ENCODE results near the gene PSMA4.

PSMA4 gene

DNA sequence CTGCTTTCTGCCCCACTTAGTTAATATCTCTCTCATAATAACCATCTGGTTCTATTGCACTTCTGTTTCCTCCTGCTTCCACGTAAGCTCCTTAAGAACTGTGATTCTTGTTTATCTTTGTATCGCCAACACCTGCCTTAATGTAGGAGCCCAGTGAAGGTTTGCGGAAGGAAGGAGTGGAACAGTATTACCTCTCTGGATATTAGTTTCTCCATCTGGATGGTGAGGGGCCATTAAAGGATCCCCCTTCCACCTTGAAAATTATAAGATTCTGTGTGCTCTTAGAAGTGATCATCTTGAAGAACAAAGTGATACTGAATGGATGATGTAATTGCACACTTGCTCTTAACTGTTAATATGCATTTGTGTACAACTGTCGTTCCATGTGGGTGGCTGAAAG lies 27.3 kb downstream of the PSMA4 start:
- no peak overlapping the region for H3K4me3 ChIP-seq (ENCODE audit: low read depth, low read length)
- no peaks in the 10 kb centered on the region for H3K9me3 ChIP-seq (ENCODE audit: control insufficient read depth, insufficient read depth, low read depth, low read length)
- POLR2A ChIA-PET: interaction anchor here (0.9 to 5.2 kb wide), 2 partner anchors 10 to 27 kb away, joined by 3 to 78 read pairs; partner anchors contain the start of gene PSMA4
- H3K27ac ChIP-seq (ENCODE audit: extremely low read depth, low read depth, low read length): no peak overlapping the region
- CTCF ChIA-PET: interaction anchor here (0.6 to 1.6 kb wide), 3 partner anchors 33 to 141 kb away, joined by 3 to 4 read pairs (median 3); no protein-coding TSS in a partner anchor
- peaks cover 15% of the 10 kb centered on the region for H3K4me1 ChIP-seq (ENCODE audit: control insufficient read depth, insufficient read depth, low read length)
- H3K36me3 ChIP-seq (ENCODE audit: control insufficient read depth in 2 of 2, insufficient read depth in 1 of 2, low read length in 2 of 2): no peaks in the 10 kb centered on the region
- TF ChIP-seq ZNF324 (tag by site-specific recombination; IDR thresholded peaks at IDR 0.05) (no peak), YY2 (tag by site-specific recombination; IDR thresholded peaks at IDR 0.05) (no peak), ZNF292 (tag by site-specific recombination; IDR thresholded peaks at IDR 0.05; ENCODE audit: borderline replicate concordance, low read depth) (no peak), ZNF341 (tag by site-specific recombination; IDR thresholded peaks at IDR 0.05; ENCODE audit: low read depth) (no peak), ZNF521 (tag by site-specific recombination; IDR thresholded peaks at IDR 0.05) (no peak), KLF9 (tag by site-specific recombination; IDR thresholded peaks at IDR 0.05; ENCODE audit: low read depth) (no peak), GLIS2 (tag by site-specific recombination; IDR thresholded peaks at IDR 0.05) (no peak), ZNF335 (tag by site-specific recombination; conservative IDR thresholded peaks at IDR 0.05) (no peak), MZF1 (tag by site-specific recombination; IDR thresholded peaks at IDR 0.05; ENCODE audit: borderline replicate concordance) (no peak), BCL11B (tag by site-specific recombination; IDR thresholded peaks at IDR 0.05; ENCODE audit: low read depth) (no peak), ZNF791 (tag by site-specific recombination; IDR thresholded peaks at IDR 0.05) (no peak), PRDM1 (tag by site-specific recombination; IDR thresholded peaks at IDR 0.05) (peak; percentile 83), ZNF514 (tag by site-specific recombination; IDR thresholded peaks at IDR 0.05) (no peak), ZNF555 (tag by site-specific recombination; conservative IDR thresholded peaks at IDR 0.05) (no peak), ZNF19 (tag by site-specific recombination; IDR thresholded peaks at IDR 0.05; ENCODE audit: low read depth) (no peak), ZNF239 (tag by site-specific recombination; IDR thresholded peaks at IDR 0.05) (no peak), ZNF776 (tag by site-specific recombination; IDR thresholded peaks at IDR 0.05; ENCODE audit: borderline replicate concordance) (no peak), OSR2 (tag by site-specific recombination; IDR thresholded peaks at IDR 0.05) (peak; percentile 63)
- TF ChIP-seq, protein P1, sequence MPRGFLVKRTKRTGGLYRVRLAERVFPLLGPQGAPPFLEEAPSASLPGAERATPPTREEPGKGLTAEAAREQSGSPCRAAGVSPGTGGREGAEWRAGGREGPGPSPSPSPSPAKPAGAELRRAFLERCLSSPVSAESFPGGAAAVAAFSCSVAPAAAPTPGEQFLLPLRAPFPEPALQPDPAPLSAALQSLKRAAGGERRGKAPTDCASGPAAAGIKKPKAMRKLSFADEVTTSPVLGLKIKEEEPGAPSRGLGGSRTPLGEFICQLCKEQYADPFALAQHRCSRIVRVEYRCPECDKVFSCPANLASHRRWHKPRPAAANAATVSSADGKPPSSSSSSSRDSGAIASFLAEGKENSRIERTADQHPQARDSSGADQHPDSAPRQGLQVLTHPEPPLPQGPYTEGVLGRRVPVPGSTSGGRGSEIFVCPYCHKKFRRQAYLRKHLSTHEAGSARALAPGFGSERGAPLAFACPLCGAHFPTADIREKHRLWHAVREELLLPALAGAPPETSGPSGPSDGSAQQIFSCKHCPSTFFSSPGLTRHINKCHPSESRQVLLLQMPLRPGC (tag by site-specific recombination; IDR thresholded peaks at IDR 0.05): no peak
- TF ChIP-seq, protein P2, sequence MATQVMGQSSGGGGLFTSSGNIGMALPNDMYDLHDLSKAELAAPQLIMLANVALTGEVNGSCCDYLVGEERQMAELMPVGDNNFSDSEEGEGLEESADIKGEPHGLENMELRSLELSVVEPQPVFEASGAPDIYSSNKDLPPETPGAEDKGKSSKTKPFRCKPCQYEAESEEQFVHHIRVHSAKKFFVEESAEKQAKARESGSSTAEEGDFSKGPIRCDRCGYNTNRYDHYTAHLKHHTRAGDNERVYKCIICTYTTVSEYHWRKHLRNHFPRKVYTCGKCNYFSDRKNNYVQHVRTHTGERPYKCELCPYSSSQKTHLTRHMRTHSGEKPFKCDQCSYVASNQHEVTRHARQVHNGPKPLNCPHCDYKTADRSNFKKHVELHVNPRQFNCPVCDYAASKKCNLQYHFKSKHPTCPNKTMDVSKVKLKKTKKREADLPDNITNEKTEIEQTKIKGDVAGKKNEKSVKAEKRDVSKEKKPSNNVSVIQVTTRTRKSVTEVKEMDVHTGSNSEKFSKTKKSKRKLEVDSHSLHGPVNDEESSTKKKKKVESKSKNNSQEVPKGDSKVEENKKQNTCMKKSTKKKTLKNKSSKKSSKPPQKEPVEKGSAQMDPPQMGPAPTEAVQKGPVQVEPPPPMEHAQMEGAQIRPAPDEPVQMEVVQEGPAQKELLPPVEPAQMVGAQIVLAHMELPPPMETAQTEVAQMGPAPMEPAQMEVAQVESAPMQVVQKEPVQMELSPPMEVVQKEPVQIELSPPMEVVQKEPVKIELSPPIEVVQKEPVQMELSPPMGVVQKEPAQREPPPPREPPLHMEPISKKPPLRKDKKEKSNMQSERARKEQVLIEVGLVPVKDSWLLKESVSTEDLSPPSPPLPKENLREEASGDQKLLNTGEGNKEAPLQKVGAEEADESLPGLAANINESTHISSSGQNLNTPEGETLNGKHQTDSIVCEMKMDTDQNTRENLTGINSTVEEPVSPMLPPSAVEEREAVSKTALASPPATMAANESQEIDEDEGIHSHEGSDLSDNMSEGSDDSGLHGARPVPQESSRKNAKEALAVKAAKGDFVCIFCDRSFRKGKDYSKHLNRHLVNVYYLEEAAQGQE (tag by site-specific recombination; IDR thresholded peaks at IDR 0.05): no peak
- TF ChIP-seq, protein P3, sequence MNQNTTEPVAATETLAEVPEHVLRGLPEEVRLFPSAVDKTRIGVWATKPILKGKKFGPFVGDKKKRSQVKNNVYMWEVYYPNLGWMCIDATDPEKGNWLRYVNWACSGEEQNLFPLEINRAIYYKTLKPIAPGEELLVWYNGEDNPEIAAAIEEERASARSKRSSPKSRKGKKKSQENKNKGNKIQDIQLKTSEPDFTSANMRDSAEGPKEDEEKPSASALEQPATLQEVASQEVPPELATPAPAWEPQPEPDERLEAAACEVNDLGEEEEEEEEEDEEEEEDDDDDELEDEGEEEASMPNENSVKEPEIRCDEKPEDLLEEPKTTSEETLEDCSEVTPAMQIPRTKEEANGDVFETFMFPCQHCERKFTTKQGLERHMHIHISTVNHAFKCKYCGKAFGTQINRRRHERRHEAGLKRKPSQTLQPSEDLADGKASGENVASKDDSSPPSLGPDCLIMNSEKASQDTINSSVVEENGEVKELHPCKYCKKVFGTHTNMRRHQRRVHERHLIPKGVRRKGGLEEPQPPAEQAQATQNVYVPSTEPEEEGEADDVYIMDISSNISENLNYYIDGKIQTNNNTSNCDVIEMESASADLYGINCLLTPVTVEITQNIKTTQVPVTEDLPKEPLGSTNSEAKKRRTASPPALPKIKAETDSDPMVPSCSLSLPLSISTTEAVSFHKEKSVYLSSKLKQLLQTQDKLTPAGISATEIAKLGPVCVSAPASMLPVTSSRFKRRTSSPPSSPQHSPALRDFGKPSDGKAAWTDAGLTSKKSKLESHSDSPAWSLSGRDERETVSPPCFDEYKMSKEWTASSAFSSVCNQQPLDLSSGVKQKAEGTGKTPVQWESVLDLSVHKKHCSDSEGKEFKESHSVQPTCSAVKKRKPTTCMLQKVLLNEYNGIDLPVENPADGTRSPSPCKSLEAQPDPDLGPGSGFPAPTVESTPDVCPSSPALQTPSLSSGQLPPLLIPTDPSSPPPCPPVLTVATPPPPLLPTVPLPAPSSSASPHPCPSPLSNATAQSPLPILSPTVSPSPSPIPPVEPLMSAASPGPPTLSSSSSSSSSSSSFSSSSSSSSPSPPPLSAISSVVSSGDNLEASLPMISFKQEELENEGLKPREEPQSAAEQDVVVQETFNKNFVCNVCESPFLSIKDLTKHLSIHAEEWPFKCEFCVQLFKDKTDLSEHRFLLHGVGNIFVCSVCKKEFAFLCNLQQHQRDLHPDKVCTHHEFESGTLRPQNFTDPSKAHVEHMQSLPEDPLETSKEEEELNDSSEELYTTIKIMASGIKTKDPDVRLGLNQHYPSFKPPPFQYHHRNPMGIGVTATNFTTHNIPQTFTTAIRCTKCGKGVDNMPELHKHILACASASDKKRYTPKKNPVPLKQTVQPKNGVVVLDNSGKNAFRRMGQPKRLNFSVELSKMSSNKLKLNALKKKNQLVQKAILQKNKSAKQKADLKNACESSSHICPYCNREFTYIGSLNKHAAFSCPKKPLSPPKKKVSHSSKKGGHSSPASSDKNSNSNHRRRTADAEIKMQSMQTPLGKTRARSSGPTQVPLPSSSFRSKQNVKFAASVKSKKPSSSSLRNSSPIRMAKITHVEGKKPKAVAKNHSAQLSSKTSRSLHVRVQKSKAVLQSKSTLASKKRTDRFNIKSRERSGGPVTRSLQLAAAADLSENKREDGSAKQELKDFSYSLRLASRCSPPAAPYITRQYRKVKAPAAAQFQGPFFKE (tag by site-specific recombination; IDR thresholded peaks at IDR 0.05; ENCODE audit: borderline replicate concordance): no peak
- TF ChIP-seq, protein P4, sequence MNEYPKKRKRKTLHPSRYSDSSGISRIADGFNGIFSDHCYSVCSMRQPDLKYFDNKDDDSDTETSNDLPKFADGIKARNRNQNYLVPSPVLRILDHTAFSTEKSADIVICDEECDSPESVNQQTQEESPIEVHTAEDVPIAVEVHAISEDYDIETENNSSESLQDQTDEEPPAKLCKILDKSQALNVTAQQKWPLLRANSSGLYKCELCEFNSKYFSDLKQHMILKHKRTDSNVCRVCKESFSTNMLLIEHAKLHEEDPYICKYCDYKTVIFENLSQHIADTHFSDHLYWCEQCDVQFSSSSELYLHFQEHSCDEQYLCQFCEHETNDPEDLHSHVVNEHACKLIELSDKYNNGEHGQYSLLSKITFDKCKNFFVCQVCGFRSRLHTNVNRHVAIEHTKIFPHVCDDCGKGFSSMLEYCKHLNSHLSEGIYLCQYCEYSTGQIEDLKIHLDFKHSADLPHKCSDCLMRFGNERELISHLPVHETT (tag by site-specific recombination; IDR thresholded peaks at IDR 0.05): no peak
- TF ChIP-seq, protein P5, sequence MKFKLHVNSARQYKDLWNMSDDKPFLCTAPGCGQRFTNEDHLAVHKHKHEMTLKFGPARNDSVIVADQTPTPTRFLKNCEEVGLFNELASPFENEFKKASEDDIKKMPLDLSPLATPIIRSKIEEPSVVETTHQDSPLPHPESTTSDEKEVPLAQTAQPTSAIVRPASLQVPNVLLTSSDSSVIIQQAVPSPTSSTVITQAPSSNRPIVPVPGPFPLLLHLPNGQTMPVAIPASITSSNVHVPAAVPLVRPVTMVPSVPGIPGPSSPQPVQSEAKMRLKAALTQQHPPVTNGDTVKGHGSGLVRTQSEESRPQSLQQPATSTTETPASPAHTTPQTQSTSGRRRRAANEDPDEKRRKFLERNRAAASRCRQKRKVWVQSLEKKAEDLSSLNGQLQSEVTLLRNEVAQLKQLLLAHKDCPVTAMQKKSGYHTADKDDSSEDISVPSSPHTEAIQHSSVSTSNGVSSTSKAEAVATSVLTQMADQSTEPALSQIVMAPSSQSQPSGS (tag by site-specific recombination; IDR thresholded peaks at IDR 0.05; ENCODE audit: low read depth): peak; percentile 47
- TF ChIP-seq, protein P6, sequence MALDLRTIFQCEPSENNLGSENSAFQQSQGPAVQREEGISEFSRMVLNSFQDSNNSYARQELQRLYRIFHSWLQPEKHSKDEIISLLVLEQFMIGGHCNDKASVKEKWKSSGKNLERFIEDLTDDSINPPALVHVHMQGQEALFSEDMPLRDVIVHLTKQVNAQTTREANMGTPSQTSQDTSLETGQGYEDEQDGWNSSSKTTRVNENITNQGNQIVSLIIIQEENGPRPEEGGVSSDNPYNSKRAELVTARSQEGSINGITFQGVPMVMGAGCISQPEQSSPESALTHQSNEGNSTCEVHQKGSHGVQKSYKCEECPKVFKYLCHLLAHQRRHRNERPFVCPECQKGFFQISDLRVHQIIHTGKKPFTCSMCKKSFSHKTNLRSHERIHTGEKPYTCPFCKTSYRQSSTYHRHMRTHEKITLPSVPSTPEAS (tag by site-specific recombination; IDR thresholded peaks at IDR 0.05): no peak

All from HEK293 (cell line).